ENCODE results near the gene GOLT1A.

Gene GOLT1A

GRCh38 chr1:204161609-204162493, 51.9 kb downstream of the GOLT1A start:
- no peak for DNase-seq (ENCODE audit: low read depth, low spot score)

GRCh38 chr1:204157962-204158361, 55.8 kb downstream of the GOLT1A start:
- no peak for DNase-seq (ENCODE audit: low read depth, low spot score)

- no peak for DNase-seq (ENCODE audit: low read depth, low spot score)
These were observed 57.9 kb downstream of the GOLT1A start for GRCh38 chr1:204155881-204156280.

- DNase-seq (ENCODE audit: low read depth, low spot score), result no peak
These were observed 59.1 kb downstream of the GOLT1A start for GRCh38 chr1:204154568-204155255.

- no peak for DNase-seq (ENCODE audit: low read depth, low spot score)
These were observed 60.1 kb downstream of the GOLT1A start for GRCh38 chr1:204153667-204154066.

GRCh38 chr1:204152310-204153044, 61.3 kb downstream of the GOLT1A start:
- DNase-seq (ENCODE audit: low read depth, low spot score), result no peak

GRCh38 chr1:204151552-204152309, 62.1 kb downstream of the GOLT1A start, which contains the start of gene ETNK2:
TSS of gene ETNK2 (minus strand) at chr1:204152044. CDS start at chr1:204151852, 192 bp downstream.
- no peak for DNase-seq (ENCODE audit: low read depth, low spot score)

GRCh38 chr1:204150702-204151551, 62.9 kb downstream of the GOLT1A start:
- DNase-seq (ENCODE audit: low read depth, low spot score), result no peak

GRCh38 chr1:204149635-204150565, 63.9 kb downstream of the GOLT1A start:
- DNase-seq (ENCODE audit: low read depth, low spot score), result no peak

GRCh38 chr1:204149107-204149506, 64.7 kb downstream of the GOLT1A start:
- no peak for DNase-seq (ENCODE audit: low read depth, low spot score)

All from iPS DF 19.7 (cell line).